HFFc6 (cell line): ENCODE results near the gene ELOVL6. TPM values are rescaled to one million over a fixed set of nuclear protein-coding genes. Genes with fewer than 3 reads are reported as not detected.
"Not testable (repeated sequence)": the region's sequence is repeated elsewhere in the genome, so short reads cannot be mapped to it uniquely, and the experiment has no call there.

Experiments used
- DNase-seq: peaks from one replicate; pipeline ENCODE4 v3.0.0-alpha.2; 2018
- H3K27ac Mint-ChIP-seq: 2 replicates; pipeline ENCODE4 v1.8.0; 2020; ENCODE audit warnings: mild to moderate bottlenecking, mixed read lengths
- H3K27me3 Mint-ChIP-seq: 2 replicates; pipeline ENCODE4 v1.8.0; 2021; ENCODE audit warnings: mild to moderate bottlenecking, moderate library complexity, mixed read lengths; ENCODE audit not compliant: insufficient read depth
- H3K36me3 Mint-ChIP-seq: 2 replicates; pipeline ENCODE4 v1.8.0; 2021; ENCODE audit warnings: low read depth, mixed read lengths
- H3K4me1 Mint-ChIP-seq: 2 replicates; pipeline ENCODE4 v1.8.0; 2020; ENCODE audit warnings: low read depth, mixed read lengths
- H3K4me3 Mint-ChIP-seq: 2 replicates; pipeline ENCODE4 v1.8.0; 2020; ENCODE audit warnings: mild to moderate bottlenecking, moderate library complexity, mixed read lengths
- H3K9me3 Mint-ChIP-seq: 2 replicates; pipeline ENCODE4 v1.8.0; 2020; ENCODE audit warnings: mild to moderate bottlenecking, mixed read lengths
- total RNA-seq, 6 experiments: library from RNA; stranded (reverse); fragmentation: NEBNext Ultra II Directional; extraction: Animal tissue kit (Norgen Biotek cat#: 25700); gene quantifications; 2 replicates in 1 of 6; 3 replicates in 5 of 6; pipeline ENCODE4 v1.2.3, GENCODE V29; 2021
- TF ChIP-seq, protein P1 (sequence below): fragments of 200-600 bp; sonication (generic); IDR thresholded peaks from 2 replicates; pipeline ENCODE4 v1.5.0; 2021; ENCODE audit warnings: antibody characterized with exemption, mild to moderate bottlenecking

Gene ELOVL6
- total RNA-seq, 6 experiments from 2014 or later, result 21.0 to 26.2 (median 22.5) TPM

DNA sequence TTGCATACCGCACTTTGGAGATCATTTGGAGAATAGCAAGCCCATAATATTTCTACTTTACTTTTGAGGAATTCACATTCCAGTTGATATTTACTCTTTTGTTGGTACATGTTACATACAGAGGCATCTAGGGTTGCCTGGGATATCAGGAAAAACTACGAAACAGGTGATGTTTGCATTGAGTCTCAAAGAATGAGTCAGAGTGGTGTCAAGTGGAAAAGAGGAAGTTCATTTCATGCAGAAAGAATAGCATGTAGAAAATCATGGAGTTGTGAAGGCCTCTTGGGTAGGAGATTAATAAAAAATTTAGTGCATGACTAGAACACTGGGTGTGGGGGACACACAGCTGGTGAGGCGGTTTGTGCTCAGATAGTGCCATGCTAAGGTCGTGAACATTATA, 33.5 kb upstream of the ELOVL6 start:
- Mint-ChIP-seq H3K4me1 (peaks cover 10% of the 10 kb centered on the region), H3K27me3 (peaks cover 2% of the 10 kb centered on the region), H3K4me3 (no peak overlapping the region), H3K27ac (no peak overlapping the region), H3K9me3 (peaks cover 4% of the 10 kb centered on the region; the same call in 1 of the 2 replicates), H3K36me3 (no peaks in the 10 kb centered on the region)
- TF ChIP-seq, protein P1, sequence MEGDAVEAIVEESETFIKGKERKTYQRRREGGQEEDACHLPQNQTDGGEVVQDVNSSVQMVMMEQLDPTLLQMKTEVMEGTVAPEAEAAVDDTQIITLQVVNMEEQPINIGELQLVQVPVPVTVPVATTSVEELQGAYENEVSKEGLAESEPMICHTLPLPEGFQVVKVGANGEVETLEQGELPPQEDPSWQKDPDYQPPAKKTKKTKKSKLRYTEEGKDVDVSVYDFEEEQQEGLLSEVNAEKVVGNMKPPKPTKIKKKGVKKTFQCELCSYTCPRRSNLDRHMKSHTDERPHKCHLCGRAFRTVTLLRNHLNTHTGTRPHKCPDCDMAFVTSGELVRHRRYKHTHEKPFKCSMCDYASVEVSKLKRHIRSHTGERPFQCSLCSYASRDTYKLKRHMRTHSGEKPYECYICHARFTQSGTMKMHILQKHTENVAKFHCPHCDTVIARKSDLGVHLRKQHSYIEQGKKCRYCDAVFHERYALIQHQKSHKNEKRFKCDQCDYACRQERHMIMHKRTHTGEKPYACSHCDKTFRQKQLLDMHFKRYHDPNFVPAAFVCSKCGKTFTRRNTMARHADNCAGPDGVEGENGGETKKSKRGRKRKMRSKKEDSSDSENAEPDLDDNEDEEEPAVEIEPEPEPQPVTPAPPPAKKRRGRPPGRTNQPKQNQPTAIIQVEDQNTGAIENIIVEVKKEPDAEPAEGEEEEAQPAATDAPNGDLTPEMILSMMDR, result no peak
- no peak for DNase-seq

DNA sequence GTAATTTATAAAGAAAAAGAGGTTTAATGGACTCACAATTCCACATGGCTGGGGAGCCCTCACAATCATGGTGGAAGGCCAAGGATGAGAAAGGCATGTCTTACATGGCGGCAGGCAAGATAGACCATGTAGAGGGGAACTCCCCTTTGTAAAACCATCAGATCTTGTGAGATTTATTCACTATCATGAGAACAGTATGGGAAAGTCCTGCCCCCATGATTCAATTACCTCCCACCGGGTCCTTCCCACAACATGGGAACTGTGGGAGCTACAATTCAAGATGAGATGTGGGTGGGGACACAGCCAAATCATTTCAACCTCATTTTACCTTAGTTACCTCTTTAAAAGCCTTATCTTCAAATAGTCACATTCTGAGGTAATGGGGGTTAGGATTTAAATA, 30.9 kb upstream of the ELOVL6 start:
- Mint-ChIP-seq H3K9me3 (no peaks in the 10 kb centered on the region), H3K4me3 (no peak overlapping the region), H3K4me1 (peaks cover 17% of the 10 kb centered on the region), H3K36me3 (no peaks in the 10 kb centered on the region), H3K27ac (no peak overlapping the region), H3K27me3 (peaks cover 2% of the 10 kb centered on the region)
- no peak for DNase-seq
- TF ChIP-seq, protein P1, result no peak

DNA sequence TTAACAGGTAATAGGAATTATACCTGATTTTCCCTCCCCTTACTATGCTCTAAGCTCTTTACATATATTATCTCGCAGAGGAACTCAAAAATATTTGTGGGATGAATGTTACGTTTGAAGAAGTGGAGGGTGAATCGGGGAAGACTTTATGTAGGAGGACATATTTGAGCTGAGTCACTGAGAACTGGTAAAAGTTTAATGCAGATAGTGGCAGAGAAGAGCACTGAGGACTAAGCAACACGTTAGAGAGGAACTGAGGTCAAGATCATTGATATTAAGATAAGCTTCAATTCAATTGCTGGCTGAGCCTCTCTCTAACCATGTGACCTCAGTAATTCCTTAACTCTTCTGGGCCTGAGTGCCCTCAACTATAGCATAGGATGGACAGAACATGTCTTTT, 26.4 kb upstream of the ELOVL6 start:
- H3K9me3 Mint-ChIP-seq, result peaks cover under 1% of the 10 kb centered on the region; the same call in 1 of the 2 replicates
- peaks cover 2% of the 10 kb centered on the region; the same call in 1 of the 2 replicates for H3K36me3 Mint-ChIP-seq
- H3K27me3 Mint-ChIP-seq, result peaks cover 13% of the 10 kb centered on the region
- no peak overlapping the region for H3K27ac Mint-ChIP-seq
- DNase-seq, result peak; percentile 17
- peaks cover 19% of the 10 kb centered on the region for H3K4me1 Mint-ChIP-seq
- no peak overlapping the region for H3K4me3 Mint-ChIP-seq
- TF ChIP-seq, protein P1, result no peak

DNA sequence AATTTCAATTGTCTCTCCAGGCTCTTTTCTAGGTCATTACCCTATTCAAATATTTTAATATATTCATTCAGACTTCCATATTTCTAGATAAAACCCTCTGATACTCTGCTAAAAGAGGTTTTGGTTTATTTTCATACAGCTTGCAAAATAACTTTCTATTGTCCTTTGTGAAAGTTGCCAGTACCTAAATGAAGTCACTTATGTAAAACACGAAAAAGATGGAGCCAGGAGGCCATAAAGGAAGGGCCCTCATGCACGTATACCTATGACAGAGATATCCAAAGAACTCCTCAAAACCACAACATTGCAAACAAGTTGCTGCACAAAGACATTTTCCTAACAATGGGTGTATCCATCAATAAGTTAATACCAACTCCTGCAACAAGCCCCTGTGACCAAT, 25.7 kb upstream of the ELOVL6 start:
- H3K9me3 Mint-ChIP-seq, result peaks cover 7% of the 10 kb centered on the region
- H3K27ac Mint-ChIP-seq, result no peak overlapping the region
- H3K4me3 Mint-ChIP-seq, result no peak overlapping the region
- H3K4me1 Mint-ChIP-seq, result peaks cover 16% of the 10 kb centered on the region
- DNase-seq, result no peak
- peaks cover 9% of the 10 kb centered on the region for H3K36me3 Mint-ChIP-seq
- TF ChIP-seq, protein P1, result no peak
- H3K27me3 Mint-ChIP-seq, result peaks cover 14% of the 10 kb centered on the region

DNA sequence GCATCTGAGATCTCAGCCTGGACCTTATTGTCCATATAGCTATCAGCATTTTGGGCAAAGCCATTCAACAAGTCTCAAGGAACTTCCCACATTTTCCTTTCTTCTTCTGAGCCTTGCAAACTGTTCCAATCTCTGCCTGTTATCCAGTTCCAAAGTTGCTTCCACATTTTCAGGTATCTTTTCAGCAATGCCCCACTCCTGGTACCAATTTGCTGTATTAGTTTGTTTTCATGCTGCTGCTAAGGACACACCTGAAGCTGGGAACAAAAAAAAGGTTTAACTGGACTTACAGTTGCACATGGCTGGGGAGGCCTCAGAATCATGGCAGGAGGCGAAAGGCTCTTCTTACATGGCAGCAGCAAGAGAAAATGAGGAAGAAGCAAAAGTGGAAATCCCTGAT, 20.5 kb upstream of the ELOVL6 start:
- H3K27ac Mint-ChIP-seq, H3K4me3 Mint-ChIP-seq, DNase-seq: not testable (repeated sequence)
- peaks cover 18% of the 10 kb centered on the region for H3K27me3 Mint-ChIP-seq
- peaks cover 16% of the 10 kb centered on the region for H3K36me3 Mint-ChIP-seq
- peaks cover 11% of the 10 kb centered on the region for H3K4me1 Mint-ChIP-seq
- H3K9me3 Mint-ChIP-seq, result peaks cover 13% of the 10 kb centered on the region

DNA sequence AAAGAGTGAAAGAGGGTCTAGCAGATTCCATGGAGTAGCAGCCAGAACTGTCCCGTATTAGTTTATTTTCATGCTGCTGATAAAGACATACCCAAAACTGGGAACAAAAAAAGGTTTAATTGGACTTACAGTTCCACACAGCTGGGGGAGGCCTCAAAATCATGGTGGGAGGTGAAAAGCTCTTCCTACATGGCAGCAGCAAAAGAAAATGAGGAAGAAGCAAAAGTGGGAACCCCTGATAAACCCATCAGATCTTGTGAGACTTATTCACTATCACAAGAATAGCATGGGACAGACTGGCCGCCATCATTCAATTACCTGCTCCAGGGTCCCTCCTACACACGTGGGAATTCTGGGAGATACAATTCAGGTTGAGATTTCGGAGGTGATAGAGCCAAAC, 18.8 kb upstream of the ELOVL6 start:
- H3K4me3 Mint-ChIP-seq, DNase-seq, H3K27ac Mint-ChIP-seq, H3K4me1 Mint-ChIP-seq: not testable (repeated sequence)
- Mint-ChIP-seq H3K36me3 (peaks cover 16% of the 10 kb centered on the region), H3K9me3 (peaks cover 13% of the 10 kb centered on the region), H3K27me3 (peaks cover 18% of the 10 kb centered on the region)

DNA sequence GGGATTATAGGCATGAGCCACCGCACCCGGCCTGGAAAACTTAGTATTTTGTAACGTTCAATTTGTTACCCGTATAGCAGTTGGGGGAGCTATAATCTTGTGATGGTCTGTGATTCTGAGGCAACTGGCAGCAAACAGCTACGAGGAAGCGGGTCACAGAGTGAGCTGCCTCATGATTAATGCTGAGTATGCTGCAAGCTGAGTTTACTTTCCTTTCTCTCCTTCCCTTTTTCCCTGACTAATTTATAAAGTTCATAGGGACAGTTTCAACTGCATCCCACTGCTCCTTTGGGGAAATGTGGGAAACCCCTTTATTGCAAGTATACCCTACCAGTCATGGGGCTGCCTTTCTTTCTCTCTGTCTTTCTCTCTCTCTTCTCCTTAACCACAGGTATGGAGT, 17.7 kb upstream of the ELOVL6 start:
- Mint-ChIP-seq H3K36me3 (peaks cover 16% of the 10 kb centered on the region), H3K27me3 (peaks cover 17% of the 10 kb centered on the region), H3K4me1 (peaks cover 9% of the 10 kb centered on the region; the same call in 1 of the 2 replicates), H3K9me3 (peaks cover 13% of the 10 kb centered on the region), H3K27ac (no peak overlapping the region), H3K4me3 (no peak overlapping the region)
- DNase-seq, result no peak
- TF ChIP-seq, protein P1, result no peak
